ENCODE results near the gene RASGEF1C. TPM values are rescaled to one million over a fixed set of nuclear protein-coding genes. Genes with fewer than 3 reads are reported as not detected.

RASGEF1C gene
- polyA plus RNA-seq, 3 donors = not detected

- H3K4me1 ChIP-seq (ENCODE audit: control insufficient read depth in 1 of 2, insufficient read depth in 2 of 2, low read length in 2 of 2) = no peaks in the 10 kb centered on the region
- Mint-ChIP-seq H3K36me3 (peaks cover 64 to 94% of the 10 kb centered on the region in 2 donors), H3K4me3 (no peak overlapping the region), H3K9me3 (peaks cover 74 to 97% (median 91%) of the 10 kb centered on the region in 7 donors), H3K27me3 (ENCODE audit: low read depth in 3 of 3) (peaks cover 0 to 3% (median 0%) of the 10 kb centered on the region in 3 donors), H3K4me1 (no peaks in the 10 kb centered on the region), H3K27ac (no peak overlapping the region)
- no peaks in the 10 kb centered on the region for H3K79me2 ChIP-seq (ENCODE audit: insufficient read depth, low read length)
- intact Hi-C loops (cut with micrococcal nuclease) = no loop called here
- no peak overlapping the region for H3K27ac ChIP-seq (ENCODE audit: low read depth in 1 of 2, low read length in 2 of 2)
- peaks cover 31 to 98% of the 10 kb centered on the region in 2 donors for H3K36me3 ChIP-seq (replicated peaks in 1 of 2; ENCODE audit: control insufficient read depth in 1 of 2, insufficient read depth in 2 of 2, low read length in 2 of 2)
- H2AFZ ChIP-seq (ENCODE audit: insufficient read depth, low read depth, low read length, poor library complexity, severe bottlenecking) = no peak overlapping the region
- TF ChIP-seq, protein P1, sequence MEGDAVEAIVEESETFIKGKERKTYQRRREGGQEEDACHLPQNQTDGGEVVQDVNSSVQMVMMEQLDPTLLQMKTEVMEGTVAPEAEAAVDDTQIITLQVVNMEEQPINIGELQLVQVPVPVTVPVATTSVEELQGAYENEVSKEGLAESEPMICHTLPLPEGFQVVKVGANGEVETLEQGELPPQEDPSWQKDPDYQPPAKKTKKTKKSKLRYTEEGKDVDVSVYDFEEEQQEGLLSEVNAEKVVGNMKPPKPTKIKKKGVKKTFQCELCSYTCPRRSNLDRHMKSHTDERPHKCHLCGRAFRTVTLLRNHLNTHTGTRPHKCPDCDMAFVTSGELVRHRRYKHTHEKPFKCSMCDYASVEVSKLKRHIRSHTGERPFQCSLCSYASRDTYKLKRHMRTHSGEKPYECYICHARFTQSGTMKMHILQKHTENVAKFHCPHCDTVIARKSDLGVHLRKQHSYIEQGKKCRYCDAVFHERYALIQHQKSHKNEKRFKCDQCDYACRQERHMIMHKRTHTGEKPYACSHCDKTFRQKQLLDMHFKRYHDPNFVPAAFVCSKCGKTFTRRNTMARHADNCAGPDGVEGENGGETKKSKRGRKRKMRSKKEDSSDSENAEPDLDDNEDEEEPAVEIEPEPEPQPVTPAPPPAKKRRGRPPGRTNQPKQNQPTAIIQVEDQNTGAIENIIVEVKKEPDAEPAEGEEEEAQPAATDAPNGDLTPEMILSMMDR (IDR thresholded peaks at IDR 0.05) = no peak
- DNase-seq = no peak
- 100% methylated on average over 4 of the region's 7 CpGs for WGBS (ENCODE audit: insufficient coverage)
- H3K4me2 ChIP-seq (replicated peaks; ENCODE audit: extremely low read depth, low read length, poor library complexity, severe bottlenecking) = no peak overlapping the region
- H3K27me3 ChIP-seq (ENCODE audit: control insufficient read depth in 2 of 2, insufficient read depth in 2 of 2, low read length in 2 of 2) = no peaks in the 10 kb centered on the region
- no peaks in the 10 kb centered on the region for H4K20me1 ChIP-seq (ENCODE audit: insufficient read depth, low read length)
- H3K9ac ChIP-seq (ENCODE audit: insufficient read depth, low read length, poor library complexity, severe bottlenecking) = no peak overlapping the region
- H3K9me3 ChIP-seq (replicated peaks in 1 of 2; ENCODE audit: control insufficient read depth in 1 of 2, insufficient read depth in 1 of 2, low read length in 2 of 2) = peaks cover 97 to 99% of the 10 kb centered on the region in 2 donors
- H3K4me3 ChIP-seq (replicated peaks in 1 of 3; ENCODE audit: low read depth in 2 of 3, low read length in 3 of 3) = no peak overlapping the region
Observed at GRCh38 chr5:180251887-180252286, 42.9 kb upstream of the RASGEF1C start.

DNA sequence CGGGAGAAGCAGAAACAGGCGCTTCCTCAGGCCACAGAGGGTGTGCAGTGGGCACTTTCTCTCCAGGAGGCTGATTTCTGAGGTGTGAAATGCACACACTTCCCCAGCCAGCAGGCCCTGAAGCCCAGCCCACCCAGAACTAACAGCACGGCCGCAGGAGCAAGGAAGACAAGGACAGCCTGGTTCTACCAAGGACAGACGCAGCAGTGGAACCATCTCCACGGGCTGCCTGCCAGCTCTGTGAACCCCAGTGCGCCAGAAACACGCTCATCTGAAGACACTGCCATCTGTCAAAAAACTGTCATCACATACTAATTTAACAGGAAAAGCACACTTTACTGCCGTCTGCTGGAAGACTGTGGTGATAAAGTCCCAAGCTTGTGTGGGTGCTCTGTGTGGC is 42.1 kb upstream of the RASGEF1C start:
- Histone ChIP-seq H3K9ac (ENCODE audit: insufficient read depth, low read length, poor library complexity, severe bottlenecking) (no peak overlapping the region), H4K20me1 (ENCODE audit: insufficient read depth, low read length) (no peaks in the 10 kb centered on the region), H3K4me2 (replicated peaks; ENCODE audit: extremely low read depth, low read length, poor library complexity, severe bottlenecking) (no peak overlapping the region), H2AFZ (ENCODE audit: insufficient read depth, low read depth, low read length, poor library complexity, severe bottlenecking) (no peak overlapping the region), H3K27ac (ENCODE audit: low read depth in 1 of 2, low read length in 2 of 2) (no peak overlapping the region), H3K9me3 (replicated peaks in 1 of 2; ENCODE audit: control insufficient read depth in 1 of 2, insufficient read depth in 1 of 2, low read length in 2 of 2) (peaks cover 90 to 97% of the 10 kb centered on the region in 2 donors), H3K4me3 (replicated peaks in 1 of 3; ENCODE audit: low read depth in 2 of 3, low read length in 3 of 3) (peak overlapping the region in 1 of 3 experiments; percentile 3), H3K4me1 (ENCODE audit: control insufficient read depth in 1 of 2, insufficient read depth in 2 of 2, low read length in 2 of 2) (no peaks in the 10 kb centered on the region), H3K36me3 (replicated peaks in 1 of 2; ENCODE audit: control insufficient read depth in 1 of 2, insufficient read depth in 2 of 2, low read length in 2 of 2) (peaks cover 33 to 98% of the 10 kb centered on the region in 2 donors), H3K79me2 (ENCODE audit: insufficient read depth, low read length) (no peaks in the 10 kb centered on the region), H3K27me3 (ENCODE audit: control insufficient read depth in 2 of 2, insufficient read depth in 2 of 2, low read length in 2 of 2) (no peaks in the 10 kb centered on the region)
- DNase-seq = no peak
- no peak overlapping the region for H3K27ac Mint-ChIP-seq
- no peak overlapping the region for H3K4me3 Mint-ChIP-seq
- H3K27me3 Mint-ChIP-seq (ENCODE audit: low read depth in 3 of 3) = peaks cover 0 to 3% (median 0%) of the 10 kb centered on the region in 3 donors
- WGBS (ENCODE audit: insufficient coverage) = 100% methylated on average over 4 of the region's 9 CpGs
- H3K4me1 Mint-ChIP-seq = no peaks in the 10 kb centered on the region
- intact Hi-C loops (cut with micrococcal nuclease) = no loop called here
- peaks cover 68 to 94% of the 10 kb centered on the region in 2 donors for H3K36me3 Mint-ChIP-seq
- TF ChIP-seq, protein P1 (IDR thresholded peaks at IDR 0.05) = no peak
- peaks cover 76 to 93% (median 90%) of the 10 kb centered on the region in 7 donors for H3K9me3 Mint-ChIP-seq
